HCT116 (cell line): ENCODE measurements around the gene SUDS3. TPM values are rescaled to one million over a fixed set of nuclear protein-coding genes. Genes with fewer than 3 reads are reported as not detected.

Source experiments
- ATAC-seq: fragments of 200-7000 bp; cut with Tn5 transposase; 2 replicates; pipeline ENCODE4 v1.9.1; 2020; ENCODE audit warnings: mild to moderate bottlenecking, moderate library complexity
- BruUV-seq: library from RNA; stranded (reverse); fragments of 400-500 nt; replicated peaks from 2 replicates; lab custom pipeline; 2021; lab: Mats Ljungman, UMichigan
- CTCF ChIA-PET: fragments of 300-600 bp; sonication (Branson Sonifier 250); formaldehyde crosslinking; loops from one replicate; lab custom pipeline; 2021; ENCODE audit warnings: antibody characterized with exemption; lab: Charles Lee
- POLR2A ChIA-PET: fragments of 300-600, 350-600 bp; sonication (Branson Sonifier 250); formaldehyde crosslinking; loops from one replicate; lab custom pipeline; 2021; ENCODE audit warnings: antibody characterized with exemption; lab: Charles Lee
- RAD21 ChIA-PET, 2 experiments: fragments of 300-600 bp; sonication (Branson Sonifier 250); formaldehyde crosslinking; loops; one replicate each; lab custom pipeline; 2023; ENCODE audit warnings: low total read pairs in 2 of 2; ENCODE audit not compliant: uncharacterized antibody in 2 of 2, unreplicated experiment in 2 of 2, low non-redundant PET in 1 of 2; lab: Charles Lee
- DNase-seq: peaks from one replicate; pipeline ENCODE4 v3.0.0-alpha.2; 2010; ENCODE audit warnings: low read depth, low spot score
- H2AFZ ChIP-seq: fragments of 200-600 bp; shearing (Covaris generic), sonication (generic); 2 replicates; pipeline ENCODE4 v1.6.1; 2017; ENCODE audit warnings: low read depth, mixed run types, mixed read lengths, antibody characterized with exemption, low read length; ENCODE audit not compliant: poor library complexity, severe bottlenecking
- H3K27ac ChIP-seq: 2 replicates; pipeline ENCODE4 v1.5.1; 2012; ENCODE audit warnings: low read depth, low read length
- H3K27me3 ChIP-seq: fragments of 200-600 bp; sonication (generic); 2 replicates; pipeline ENCODE4 v1.6.1; 2016; ENCODE audit warnings: mixed run types, low read length, mixed read lengths; ENCODE audit not compliant: insufficient read depth
- H3K36me3 ChIP-seq, 2 experiments: fragments of 200-500 bp in 1 of 2; fragments of 200-600 bp in 1 of 2; sonication (Bioruptor generic) in 1 of 2; sonication (generic) in 1 of 2; 2 replicates each; pipeline versions ENCODE4 v1.5.1 to v1.6.1; 2014 to 2016; ENCODE audit warnings: low read length in 2 of 2, inconsistent platforms in 1 of 2, mixed read lengths in 1 of 2, mixed run types in 1 of 2; ENCODE audit not compliant: insufficient read depth in 2 of 2, control insufficient read depth in 1 of 2
- H3K4me1 ChIP-seq, 2 experiments: fragments of 200-600 bp in 1 of 2; sonication (generic) in 1 of 2; 2 replicates each; pipeline versions ENCODE4 v1.5.1 to v1.6.1; 2012 to 2017; ENCODE audit warnings: low read length in 2 of 2, inconsistent platforms in 1 of 2, mild to moderate bottlenecking in 1 of 2, mixed read lengths in 1 of 2, mixed run types in 1 of 2, moderate library complexity in 1 of 2; ENCODE audit not compliant: insufficient read depth in 2 of 2, control insufficient read depth in 1 of 2
- H3K4me2 ChIP-seq: fragments of 200-600 bp; sonication (generic); 2 replicates; pipeline ENCODE4 v1.6.1; 2017; ENCODE audit warnings: mixed run types, low read length, mixed read lengths
- H3K4me3 ChIP-seq, 2 experiments: fragments of 200-600 bp in 1 of 2; sonication (generic) in 1 of 2; replicated peaks in 1 of 2; 2 replicates each; pipeline ENCODE4 v1.5.1; 2011 to 2016; ENCODE audit warnings: low read length in 2 of 2, control low read depth in 1 of 2, low read depth in 1 of 2, mild to moderate bottlenecking in 1 of 2, mixed read lengths in 1 of 2, mixed run types in 1 of 2
- H3K79me2 ChIP-seq: fragments of 200-600 bp; sonication (generic); 2 replicates; pipeline ENCODE4 v1.6.1; 2017; ENCODE audit warnings: mild to moderate bottlenecking, mixed run types, low read length, moderate library complexity, mixed read lengths; ENCODE audit not compliant: insufficient read depth
- H3K9ac ChIP-seq: fragments of 200-600 bp; sonication (generic); 2 replicates; pipeline ENCODE4 v1.6.1; 2016; ENCODE audit warnings: low read length, mixed read lengths
- H3K9me2 ChIP-seq: fragments of 200-600 bp; sonication (generic), shearing (Covaris generic); 2 replicates; pipeline ENCODE4 v1.6.1; 2017; ENCODE audit warnings: mixed run types, mild to moderate bottlenecking, moderate library complexity; ENCODE audit not compliant: insufficient read depth
- H3K9me3 ChIP-seq, 2 experiments: fragments of 200-500 bp in 1 of 2; fragments of 200-600 bp in 1 of 2; sonication (Bioruptor generic) in 1 of 2; sonication (generic) in 1 of 2; 2 replicates each; pipeline ENCODE4 v1.6.1; 2014 to 2017; ENCODE audit warnings: low read length in 2 of 2, mixed read lengths in 2 of 2, inconsistent platforms in 1 of 2, low read depth in 1 of 2, mild to moderate bottlenecking in 1 of 2, mixed run types in 1 of 2, moderate library complexity in 1 of 2; ENCODE audit not compliant: control insufficient read depth in 1 of 2, insufficient read depth in 1 of 2
- H4K20me1 ChIP-seq: fragments of 200-600 bp; sonication (generic), shearing (Covaris generic); 2 replicates; pipeline ENCODE4 v1.6.1; 2017; ENCODE audit warnings: mixed run types, mild to moderate bottlenecking, moderate library complexity; ENCODE audit not compliant: insufficient read depth
- CBX3 ChIP-seq: IDR thresholded peaks from 2 replicates; pipeline ENCODE4 v1.6.1; 2012; ENCODE audit warnings: low read depth
- CEBPB ChIP-seq: IDR thresholded peaks from 2 replicates; pipeline ENCODE4 v1.6.1; 2012; ENCODE audit warnings: low read depth
- EGR1 ChIP-seq: IDR thresholded peaks from 2 replicates; pipeline ENCODE4 v1.6.1; 2012; ENCODE audit warnings: low read depth
- ELF1 ChIP-seq: IDR thresholded peaks from 2 replicates; pipeline ENCODE4 v1.6.1; 2012; ENCODE audit warnings: low read depth, borderline replicate concordance
- EZH2 ChIP-seq: fragments of 200-600 bp; sonication (generic); IDR thresholded peaks from 2 replicates; pipeline ENCODE4 v1.6.1; 2017; ENCODE audit warnings: antibody characterized with exemption, mixed run types
- EZH2phosphoT487 ChIP-seq: fragments of 200-600 bp; IDR thresholded peaks from 2 replicates; pipeline ENCODE4 v1.6.1; 2018; ENCODE audit warnings: antibody characterized with exemption, borderline replicate concordance
- FOSL1 ChIP-seq: IDR thresholded peaks from 2 replicates; pipeline ENCODE4 v1.6.1; 2012; ENCODE audit warnings: low read depth
- JUND ChIP-seq: IDR thresholded peaks from 2 replicates; pipeline ENCODE4 v1.6.1; 2012
- POLR2A ChIP-seq: IDR thresholded peaks from 2 replicates; pipeline ENCODE4 v1.7.0; 2011; ENCODE audit warnings: borderline replicate concordance; ENCODE audit not compliant: insufficient read depth, insufficient read length; ENCODE audit errors: extremely low read depth
- POLR2AphosphoS5 ChIP-seq: IDR thresholded peaks from 2 replicates; pipeline ENCODE4 v1.6.1; 2011; ENCODE audit warnings: mild to moderate bottlenecking, low read depth, low read length, moderate library complexity
- RAD21 ChIP-seq: IDR thresholded peaks from 2 replicates; pipeline ENCODE4 v1.6.1; 2012; ENCODE audit warnings: low read depth, mild to moderate bottlenecking
- SP1 ChIP-seq: IDR thresholded peaks from 2 replicates; pipeline ENCODE4 v1.6.1; 2012; ENCODE audit warnings: low read depth
- SRF ChIP-seq: IDR thresholded peaks from 2 replicates; pipeline ENCODE4 v1.6.1; 2012; ENCODE audit warnings: low read depth
- YY1 ChIP-seq: IDR thresholded peaks from 2 replicates; pipeline ENCODE4 v1.6.1; 2011; ENCODE audit warnings: low read length, low read depth, moderate library complexity, mild to moderate bottlenecking; ENCODE audit not compliant: insufficient replicate concordance; ENCODE audit errors: extremely low read depth
- intact Hi-C: fragments of 100-400 bp; cut with micrococcal nuclease; formaldehyde crosslinking; loops from 2 replicates; pipeline ENCODE4 v1.10.0; 2022
- total RNA-seq: library from RNA; stranded (reverse); gene quantifications from one replicate; pipeline ENCODE4 v1.2.1, GENCODE V29; 2021; ENCODE audit not compliant: unreplicated experiment
- TF ChIP-seq, protein P1 (sequence below): IDR thresholded peaks from 2 replicates; pipeline ENCODE4 v1.6.1; 2012; ENCODE audit warnings: low read depth
- TF ChIP-seq, protein P2 (sequence below): IDR thresholded peaks from 2 replicates; pipeline ENCODE4 v1.6.1; 2011; ENCODE audit warnings: mild to moderate bottlenecking, low read length, moderate library complexity; ENCODE audit not compliant: insufficient replicate concordance; ENCODE audit errors: extremely low read depth
- TF ChIP-seq, protein P3 (sequence below), 3 experiments: fragments of 200-600 bp in 1 of 3; sonication (generic) in 1 of 3; IDR thresholded peaks in 2 of 3; conservative IDR thresholded peaks in 1 of 3; 2 replicates each; pipeline ENCODE4 v1.5.1; 2012 to 2017; ENCODE audit warnings: low read depth in 2 of 3, low read length in 2 of 3, antibody characterized with exemption in 1 of 3, borderline replicate concordance in 1 of 3, control low read depth in 1 of 3, mild to moderate bottlenecking in 1 of 3, mixed read lengths in 1 of 3, mixed run types in 1 of 3, moderate library complexity in 1 of 3; ENCODE audit not compliant: insufficient read depth in 1 of 3
- TF ChIP-seq, protein P4 (sequence below): IDR thresholded peaks from 2 replicates; pipeline ENCODE4 v1.6.1; 2012

SUDS3 gene
- total RNA-seq, 1 experiment from 2014 or later, result 32.3 TPM

DNA sequence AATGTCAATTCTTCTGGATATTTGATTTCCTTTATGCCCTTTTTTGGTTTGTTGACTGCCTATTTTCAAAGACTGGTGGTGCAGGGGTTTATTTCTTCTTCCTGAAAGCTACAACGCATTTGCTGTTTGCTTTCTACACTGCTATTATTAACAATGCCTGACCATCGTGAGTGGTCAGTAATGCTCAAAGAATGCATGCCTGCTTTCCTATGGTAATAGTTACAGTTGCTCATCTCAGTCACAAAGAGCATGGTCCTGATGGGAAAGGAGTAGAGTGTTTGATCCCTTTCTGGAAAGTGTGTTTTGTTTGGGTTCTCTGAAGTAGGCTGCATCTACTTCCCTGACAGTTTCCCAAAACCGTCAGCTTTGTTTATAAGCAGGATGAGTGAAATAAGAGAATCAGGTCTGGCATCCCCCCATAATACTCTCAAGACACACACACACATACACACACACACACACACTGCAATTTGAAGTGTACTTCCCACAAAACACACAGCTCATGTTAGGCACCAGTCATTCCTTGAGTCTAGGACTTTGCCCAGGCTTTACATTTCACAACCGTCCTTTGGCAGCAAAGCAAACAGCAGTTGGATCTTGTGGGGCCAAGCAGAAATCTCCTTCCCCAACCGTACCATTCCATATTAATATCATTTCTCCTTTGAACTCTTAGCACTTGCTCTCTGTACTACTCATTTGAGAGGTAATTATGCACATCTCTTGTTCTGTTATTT, 56.6 kb downstream of the SUDS3 start:
- Histone ChIP-seq H3K9me2 (no peaks in the 10 kb centered on the region), H2AFZ (no peak overlapping the region), H3K36me3 (no peaks in the 10 kb centered on the region), H3K27me3 (peaks cover 20% of the 10 kb centered on the region), H3K4me1 (no peaks in the 10 kb centered on the region), H3K4me2 (no peak overlapping the region), H3K79me2 (no peaks in the 10 kb centered on the region), H3K9ac (no peak overlapping the region), H3K27ac (no peak overlapping the region), H3K9me3 (no peaks in the 10 kb centered on the region), H3K4me3 (no peak overlapping the region), H4K20me1 (no peaks in the 10 kb centered on the region)
- no TSS peak for BruUV-seq
- CTCF ChIA-PET, result no interaction called here
- intact Hi-C loops, result no loop called here
- POLR2A ChIA-PET, result no interaction called here
- no peak for ATAC-seq
- RAD21 ChIA-PET, result no interaction called here
- no peak for DNase-seq
- TF ChIP-seq, protein P1, sequence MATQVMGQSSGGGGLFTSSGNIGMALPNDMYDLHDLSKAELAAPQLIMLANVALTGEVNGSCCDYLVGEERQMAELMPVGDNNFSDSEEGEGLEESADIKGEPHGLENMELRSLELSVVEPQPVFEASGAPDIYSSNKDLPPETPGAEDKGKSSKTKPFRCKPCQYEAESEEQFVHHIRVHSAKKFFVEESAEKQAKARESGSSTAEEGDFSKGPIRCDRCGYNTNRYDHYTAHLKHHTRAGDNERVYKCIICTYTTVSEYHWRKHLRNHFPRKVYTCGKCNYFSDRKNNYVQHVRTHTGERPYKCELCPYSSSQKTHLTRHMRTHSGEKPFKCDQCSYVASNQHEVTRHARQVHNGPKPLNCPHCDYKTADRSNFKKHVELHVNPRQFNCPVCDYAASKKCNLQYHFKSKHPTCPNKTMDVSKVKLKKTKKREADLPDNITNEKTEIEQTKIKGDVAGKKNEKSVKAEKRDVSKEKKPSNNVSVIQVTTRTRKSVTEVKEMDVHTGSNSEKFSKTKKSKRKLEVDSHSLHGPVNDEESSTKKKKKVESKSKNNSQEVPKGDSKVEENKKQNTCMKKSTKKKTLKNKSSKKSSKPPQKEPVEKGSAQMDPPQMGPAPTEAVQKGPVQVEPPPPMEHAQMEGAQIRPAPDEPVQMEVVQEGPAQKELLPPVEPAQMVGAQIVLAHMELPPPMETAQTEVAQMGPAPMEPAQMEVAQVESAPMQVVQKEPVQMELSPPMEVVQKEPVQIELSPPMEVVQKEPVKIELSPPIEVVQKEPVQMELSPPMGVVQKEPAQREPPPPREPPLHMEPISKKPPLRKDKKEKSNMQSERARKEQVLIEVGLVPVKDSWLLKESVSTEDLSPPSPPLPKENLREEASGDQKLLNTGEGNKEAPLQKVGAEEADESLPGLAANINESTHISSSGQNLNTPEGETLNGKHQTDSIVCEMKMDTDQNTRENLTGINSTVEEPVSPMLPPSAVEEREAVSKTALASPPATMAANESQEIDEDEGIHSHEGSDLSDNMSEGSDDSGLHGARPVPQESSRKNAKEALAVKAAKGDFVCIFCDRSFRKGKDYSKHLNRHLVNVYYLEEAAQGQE, result no peak
- TF ChIP-seq POLR2AphosphoS5, result no peak
- TF ChIP-seq, protein P2, sequence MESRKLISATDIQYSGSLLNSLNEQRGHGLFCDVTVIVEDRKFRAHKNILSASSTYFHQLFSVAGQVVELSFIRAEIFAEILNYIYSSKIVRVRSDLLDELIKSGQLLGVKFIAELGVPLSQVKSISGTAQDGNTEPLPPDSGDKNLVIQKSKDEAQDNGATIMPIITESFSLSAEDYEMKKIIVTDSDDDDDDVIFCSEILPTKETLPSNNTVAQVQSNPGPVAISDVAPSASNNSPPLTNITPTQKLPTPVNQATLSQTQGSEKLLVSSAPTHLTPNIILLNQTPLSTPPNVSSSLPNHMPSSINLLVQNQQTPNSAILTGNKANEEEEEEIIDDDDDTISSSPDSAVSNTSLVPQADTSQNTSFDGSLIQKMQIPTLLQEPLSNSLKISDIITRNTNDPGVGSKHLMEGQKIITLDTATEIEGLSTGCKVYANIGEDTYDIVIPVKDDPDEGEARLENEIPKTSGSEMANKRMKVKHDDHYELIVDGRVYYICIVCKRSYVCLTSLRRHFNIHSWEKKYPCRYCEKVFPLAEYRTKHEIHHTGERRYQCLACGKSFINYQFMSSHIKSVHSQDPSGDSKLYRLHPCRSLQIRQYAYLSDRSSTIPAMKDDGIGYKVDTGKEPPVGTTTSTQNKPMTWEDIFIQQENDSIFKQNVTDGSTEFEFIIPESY, result no peak
- TF ChIP-seq SRF, result no peak
- no peak for TF ChIP-seq ELF1
- TF ChIP-seq RAD21, result no peak
- no peak for TF ChIP-seq SP1
- TF ChIP-seq, protein P3, sequence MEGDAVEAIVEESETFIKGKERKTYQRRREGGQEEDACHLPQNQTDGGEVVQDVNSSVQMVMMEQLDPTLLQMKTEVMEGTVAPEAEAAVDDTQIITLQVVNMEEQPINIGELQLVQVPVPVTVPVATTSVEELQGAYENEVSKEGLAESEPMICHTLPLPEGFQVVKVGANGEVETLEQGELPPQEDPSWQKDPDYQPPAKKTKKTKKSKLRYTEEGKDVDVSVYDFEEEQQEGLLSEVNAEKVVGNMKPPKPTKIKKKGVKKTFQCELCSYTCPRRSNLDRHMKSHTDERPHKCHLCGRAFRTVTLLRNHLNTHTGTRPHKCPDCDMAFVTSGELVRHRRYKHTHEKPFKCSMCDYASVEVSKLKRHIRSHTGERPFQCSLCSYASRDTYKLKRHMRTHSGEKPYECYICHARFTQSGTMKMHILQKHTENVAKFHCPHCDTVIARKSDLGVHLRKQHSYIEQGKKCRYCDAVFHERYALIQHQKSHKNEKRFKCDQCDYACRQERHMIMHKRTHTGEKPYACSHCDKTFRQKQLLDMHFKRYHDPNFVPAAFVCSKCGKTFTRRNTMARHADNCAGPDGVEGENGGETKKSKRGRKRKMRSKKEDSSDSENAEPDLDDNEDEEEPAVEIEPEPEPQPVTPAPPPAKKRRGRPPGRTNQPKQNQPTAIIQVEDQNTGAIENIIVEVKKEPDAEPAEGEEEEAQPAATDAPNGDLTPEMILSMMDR (IDR thresholded peaks at IDR 0.05 in 2 of 3, conservative IDR thresholded peaks at IDR 0.05 in 1 of 3; ENCODE audit: borderline replicate concordance in 1 of 3, insufficient read depth in 1 of 3, low read depth in 2 of 3, low read length in 2 of 3), result no peak
- no peak for TF ChIP-seq POLR2A
- TF ChIP-seq CEBPB, result no peak
- TF ChIP-seq EZH2phosphoT487, result no peak
- TF ChIP-seq JUND, result no peak
- no peak for TF ChIP-seq FOSL1
- no peak for TF ChIP-seq YY1
- TF ChIP-seq, protein P4, sequence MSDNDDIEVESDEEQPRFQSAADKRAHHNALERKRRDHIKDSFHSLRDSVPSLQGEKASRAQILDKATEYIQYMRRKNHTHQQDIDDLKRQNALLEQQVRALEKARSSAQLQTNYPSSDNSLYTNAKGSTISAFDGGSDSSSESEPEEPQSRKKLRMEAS, result no peak
- TF ChIP-seq CBX3, result no peak
- no peak for TF ChIP-seq EZH2
- TF ChIP-seq EGR1, result no peak
